HL-60 (cell line): Measurements from ENCODE around the gene PROCA1.

Experiments used
- GABPA ChIP-seq: IDR thresholded peaks from 2 replicates; pipeline ENCODE4 v1.6.1; 2012; ENCODE audit warnings: low read depth
- POLR2AphosphoS5 ChIP-seq: IDR thresholded peaks from 2 replicates; pipeline ENCODE4 v1.6.1; 2012; ENCODE audit warnings: low read depth
- SPI1 ChIP-seq: IDR thresholded peaks from 2 replicates; pipeline ENCODE4 v1.6.1; 2012; ENCODE audit warnings: low read depth, mild to moderate bottlenecking, borderline replicate concordance
- TF ChIP-seq, protein P1 (sequence below): IDR thresholded peaks from one replicate; pipeline ENCODE4 v1.5.1; 2011; ENCODE audit warnings: low read length, control low read depth, inconsistent platforms; ENCODE audit not compliant: insufficient read depth
- TF ChIP-seq, protein P2 (sequence below): IDR thresholded peaks from 2 replicates; pipeline ENCODE4 v1.6.1; 2012; ENCODE audit warnings: low read depth; ENCODE audit not compliant: insufficient replicate concordance

DNA sequence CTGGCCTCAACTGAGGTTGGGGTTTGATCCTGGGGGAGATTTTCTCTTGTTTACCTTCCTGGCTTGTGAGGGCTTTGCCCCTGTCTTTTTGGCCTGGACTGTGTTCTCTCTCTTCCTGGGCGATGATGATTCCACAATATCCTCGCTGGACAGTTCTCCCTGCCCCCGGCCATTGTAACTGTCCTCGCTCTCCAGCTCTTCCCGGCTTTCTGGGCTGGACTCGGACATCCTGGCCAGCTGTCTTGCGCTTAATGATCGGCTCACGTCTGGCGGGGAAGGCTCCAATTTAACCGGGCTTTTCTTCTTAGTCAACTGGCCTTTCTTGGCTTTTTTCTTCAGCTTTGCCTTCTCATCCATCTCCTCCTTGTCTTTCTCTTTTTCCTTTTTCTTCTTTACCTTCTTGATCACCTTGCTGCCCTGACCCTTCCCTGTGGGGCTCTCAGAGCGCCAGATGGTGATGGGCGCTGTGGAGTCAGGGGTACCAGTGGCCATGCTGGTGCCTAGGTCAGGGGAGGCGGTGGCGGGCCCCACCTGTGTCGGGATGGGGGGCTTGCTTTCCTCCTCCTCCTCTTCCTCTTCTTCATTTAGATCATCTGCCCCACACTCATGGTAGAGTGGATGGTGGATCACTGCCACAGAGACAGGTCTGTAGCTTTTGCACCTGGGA is 8.0 kb downstream of the PROCA1 start:
- TF ChIP-seq, protein P1, sequence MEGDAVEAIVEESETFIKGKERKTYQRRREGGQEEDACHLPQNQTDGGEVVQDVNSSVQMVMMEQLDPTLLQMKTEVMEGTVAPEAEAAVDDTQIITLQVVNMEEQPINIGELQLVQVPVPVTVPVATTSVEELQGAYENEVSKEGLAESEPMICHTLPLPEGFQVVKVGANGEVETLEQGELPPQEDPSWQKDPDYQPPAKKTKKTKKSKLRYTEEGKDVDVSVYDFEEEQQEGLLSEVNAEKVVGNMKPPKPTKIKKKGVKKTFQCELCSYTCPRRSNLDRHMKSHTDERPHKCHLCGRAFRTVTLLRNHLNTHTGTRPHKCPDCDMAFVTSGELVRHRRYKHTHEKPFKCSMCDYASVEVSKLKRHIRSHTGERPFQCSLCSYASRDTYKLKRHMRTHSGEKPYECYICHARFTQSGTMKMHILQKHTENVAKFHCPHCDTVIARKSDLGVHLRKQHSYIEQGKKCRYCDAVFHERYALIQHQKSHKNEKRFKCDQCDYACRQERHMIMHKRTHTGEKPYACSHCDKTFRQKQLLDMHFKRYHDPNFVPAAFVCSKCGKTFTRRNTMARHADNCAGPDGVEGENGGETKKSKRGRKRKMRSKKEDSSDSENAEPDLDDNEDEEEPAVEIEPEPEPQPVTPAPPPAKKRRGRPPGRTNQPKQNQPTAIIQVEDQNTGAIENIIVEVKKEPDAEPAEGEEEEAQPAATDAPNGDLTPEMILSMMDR = no peak
- TF ChIP-seq POLR2AphosphoS5 = no peak
- TF ChIP-seq GABPA = no peak
- TF ChIP-seq, protein P2, sequence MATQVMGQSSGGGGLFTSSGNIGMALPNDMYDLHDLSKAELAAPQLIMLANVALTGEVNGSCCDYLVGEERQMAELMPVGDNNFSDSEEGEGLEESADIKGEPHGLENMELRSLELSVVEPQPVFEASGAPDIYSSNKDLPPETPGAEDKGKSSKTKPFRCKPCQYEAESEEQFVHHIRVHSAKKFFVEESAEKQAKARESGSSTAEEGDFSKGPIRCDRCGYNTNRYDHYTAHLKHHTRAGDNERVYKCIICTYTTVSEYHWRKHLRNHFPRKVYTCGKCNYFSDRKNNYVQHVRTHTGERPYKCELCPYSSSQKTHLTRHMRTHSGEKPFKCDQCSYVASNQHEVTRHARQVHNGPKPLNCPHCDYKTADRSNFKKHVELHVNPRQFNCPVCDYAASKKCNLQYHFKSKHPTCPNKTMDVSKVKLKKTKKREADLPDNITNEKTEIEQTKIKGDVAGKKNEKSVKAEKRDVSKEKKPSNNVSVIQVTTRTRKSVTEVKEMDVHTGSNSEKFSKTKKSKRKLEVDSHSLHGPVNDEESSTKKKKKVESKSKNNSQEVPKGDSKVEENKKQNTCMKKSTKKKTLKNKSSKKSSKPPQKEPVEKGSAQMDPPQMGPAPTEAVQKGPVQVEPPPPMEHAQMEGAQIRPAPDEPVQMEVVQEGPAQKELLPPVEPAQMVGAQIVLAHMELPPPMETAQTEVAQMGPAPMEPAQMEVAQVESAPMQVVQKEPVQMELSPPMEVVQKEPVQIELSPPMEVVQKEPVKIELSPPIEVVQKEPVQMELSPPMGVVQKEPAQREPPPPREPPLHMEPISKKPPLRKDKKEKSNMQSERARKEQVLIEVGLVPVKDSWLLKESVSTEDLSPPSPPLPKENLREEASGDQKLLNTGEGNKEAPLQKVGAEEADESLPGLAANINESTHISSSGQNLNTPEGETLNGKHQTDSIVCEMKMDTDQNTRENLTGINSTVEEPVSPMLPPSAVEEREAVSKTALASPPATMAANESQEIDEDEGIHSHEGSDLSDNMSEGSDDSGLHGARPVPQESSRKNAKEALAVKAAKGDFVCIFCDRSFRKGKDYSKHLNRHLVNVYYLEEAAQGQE = no peak
- TF ChIP-seq SPI1 = no peak
